Endothelial cell (in vitro differentiated cells): Measurements from ENCODE around the gene RAET1E. TPM values are rescaled to one million over a fixed set of nuclear protein-coding genes. Genes with fewer than 3 reads are reported as not detected.

ENCODE experiments used
- DNase-seq: peaks from one replicate; pipeline ENCODE4 v3.0.0; 2021; ENCODE audit warnings: low spot score
- H3K27ac Mint-ChIP-seq: one replicate; pipeline ENCODE4 v1.8.0; 2021; ENCODE audit warnings: mixed read lengths, inconsistent platforms; ENCODE audit not compliant: unreplicated experiment
- H3K27me3 Mint-ChIP-seq: one replicate; pipeline ENCODE4 v1.8.0; 2021; ENCODE audit warnings: mild to moderate bottlenecking, moderate library complexity, mixed read lengths, inconsistent platforms; ENCODE audit not compliant: unreplicated experiment
- H3K36me3 Mint-ChIP-seq: one replicate; pipeline ENCODE4 v1.8.0; 2021; ENCODE audit warnings: mild to moderate bottlenecking, low read depth, mixed read lengths, inconsistent platforms; ENCODE audit not compliant: unreplicated experiment
- H3K4me1 Mint-ChIP-seq: one replicate; pipeline ENCODE4 v1.8.0; 2021; ENCODE audit warnings: mild to moderate bottlenecking, mixed read lengths, inconsistent platforms; ENCODE audit not compliant: unreplicated experiment
- H3K4me3 Mint-ChIP-seq: one replicate; pipeline ENCODE4 v1.8.0; 2021; ENCODE audit warnings: mild to moderate bottlenecking, mixed read lengths, inconsistent platforms; ENCODE audit not compliant: unreplicated experiment
- H3K9me3 Mint-ChIP-seq: one replicate; pipeline ENCODE4 v1.8.0; 2021; ENCODE audit warnings: mixed read lengths, inconsistent platforms; ENCODE audit not compliant: unreplicated experiment
- total RNA-seq: library from RNA; stranded (reverse); fragmentation: NEBNext Ultra II Directional; extraction: Animal tissue kit (Norgen Biotek cat#: 25700); gene quantifications from one replicate; pipeline ENCODE4 v1.2.1, GENCODE V29; 2021; ENCODE audit not compliant: unreplicated experiment
- TF ChIP-seq, protein P1 (sequence below): fragments of 200-600 bp; sonication (generic); IDR thresholded peaks from one replicate; pipeline ENCODE4 v1.5.0; 2021; ENCODE audit warnings: antibody characterized with exemption; ENCODE audit not compliant: unreplicated experiment

The RAET1E gene
- total RNA-seq, 1 donor from 2014 or later: 0.28 TPM

DNA sequence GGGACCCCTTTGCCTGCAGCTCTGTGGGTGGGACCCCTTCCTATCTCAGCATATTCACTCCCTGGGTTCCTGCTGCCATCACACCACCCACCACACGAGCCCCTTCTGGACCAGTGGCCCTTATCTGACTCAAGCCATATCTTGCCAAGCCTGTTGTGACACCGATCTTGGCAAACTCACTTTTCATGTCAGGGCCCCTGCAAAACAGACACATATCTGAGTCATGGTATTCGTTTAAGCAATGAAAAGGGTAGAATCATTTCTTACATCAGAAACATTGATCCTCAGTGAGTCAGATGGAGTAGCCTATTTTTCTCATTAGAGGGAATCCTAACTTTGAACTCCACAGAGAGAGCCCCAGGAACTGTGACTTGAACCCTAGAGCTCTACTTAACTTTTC lies 10.6 kb downstream of the RAET1E start:
- no peak for DNase-seq
- Mint-ChIP-seq H3K4me3 (no peak overlapping the region), H3K27ac (peak overlapping the region; percentile 55), H3K36me3 (peaks cover 4% of the 10 kb centered on the region), H3K9me3 (no peaks in the 10 kb centered on the region), H3K4me1 (peaks cover 31% of the 10 kb centered on the region), H3K27me3 (peaks cover 11% of the 10 kb centered on the region)
- TF ChIP-seq, protein P1, sequence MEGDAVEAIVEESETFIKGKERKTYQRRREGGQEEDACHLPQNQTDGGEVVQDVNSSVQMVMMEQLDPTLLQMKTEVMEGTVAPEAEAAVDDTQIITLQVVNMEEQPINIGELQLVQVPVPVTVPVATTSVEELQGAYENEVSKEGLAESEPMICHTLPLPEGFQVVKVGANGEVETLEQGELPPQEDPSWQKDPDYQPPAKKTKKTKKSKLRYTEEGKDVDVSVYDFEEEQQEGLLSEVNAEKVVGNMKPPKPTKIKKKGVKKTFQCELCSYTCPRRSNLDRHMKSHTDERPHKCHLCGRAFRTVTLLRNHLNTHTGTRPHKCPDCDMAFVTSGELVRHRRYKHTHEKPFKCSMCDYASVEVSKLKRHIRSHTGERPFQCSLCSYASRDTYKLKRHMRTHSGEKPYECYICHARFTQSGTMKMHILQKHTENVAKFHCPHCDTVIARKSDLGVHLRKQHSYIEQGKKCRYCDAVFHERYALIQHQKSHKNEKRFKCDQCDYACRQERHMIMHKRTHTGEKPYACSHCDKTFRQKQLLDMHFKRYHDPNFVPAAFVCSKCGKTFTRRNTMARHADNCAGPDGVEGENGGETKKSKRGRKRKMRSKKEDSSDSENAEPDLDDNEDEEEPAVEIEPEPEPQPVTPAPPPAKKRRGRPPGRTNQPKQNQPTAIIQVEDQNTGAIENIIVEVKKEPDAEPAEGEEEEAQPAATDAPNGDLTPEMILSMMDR: no peak

DNA sequence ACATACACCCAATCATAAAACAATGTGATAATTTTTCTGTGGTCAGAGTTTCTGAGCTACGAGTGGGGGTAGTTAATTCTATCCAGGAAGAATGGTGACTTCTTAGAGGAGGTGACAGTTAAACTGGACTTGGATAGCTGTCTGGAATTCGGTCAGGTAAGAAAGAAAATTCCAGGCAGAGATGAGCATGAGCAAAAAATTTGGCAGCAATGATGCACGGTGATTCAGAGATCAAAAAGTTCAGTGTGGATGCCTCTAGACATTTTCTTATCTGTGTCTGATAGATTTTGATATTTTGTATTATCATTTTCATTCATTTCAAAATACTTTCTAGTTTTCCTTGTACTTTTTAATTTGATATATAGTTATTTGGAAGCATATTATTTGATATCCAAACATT lies 12.0 kb downstream of the RAET1E start:
- TF ChIP-seq, protein P1: no peak
- no peak for DNase-seq
- H3K4me1 Mint-ChIP-seq: peaks cover 27% of the 10 kb centered on the region
- H3K4me3 Mint-ChIP-seq: no peak overlapping the region
- peaks cover 4% of the 10 kb centered on the region for H3K36me3 Mint-ChIP-seq
- no peak overlapping the region for H3K27ac Mint-ChIP-seq
- peaks cover 11% of the 10 kb centered on the region for H3K27me3 Mint-ChIP-seq
- no peaks in the 10 kb centered on the region for H3K9me3 Mint-ChIP-seq

DNA sequence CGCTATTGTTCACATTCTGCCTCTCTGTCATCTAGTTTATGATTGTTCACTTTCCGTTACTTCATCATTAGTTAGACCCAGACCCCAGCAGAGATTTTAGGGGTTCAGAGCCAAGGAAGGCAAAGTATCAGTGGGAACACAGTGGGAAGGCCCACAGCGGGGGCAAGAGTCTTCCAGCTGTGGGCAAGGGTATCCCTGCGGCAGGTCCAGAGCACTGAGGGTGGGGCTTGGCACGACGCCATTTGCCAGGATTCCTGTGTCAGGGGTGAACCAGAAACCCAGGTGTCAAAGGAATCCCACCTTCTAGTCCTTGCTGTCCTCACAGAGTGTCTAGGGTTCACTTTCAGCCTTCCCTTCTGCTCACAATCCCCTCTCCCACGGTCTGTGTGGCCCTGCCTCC lies 13.3 kb downstream of the RAET1E start:
- Mint-ChIP-seq H3K36me3 (peaks cover 4% of the 10 kb centered on the region), H3K4me3 (no peak overlapping the region), H3K4me1 (peaks cover 15% of the 10 kb centered on the region), H3K27me3 (peaks cover 10% of the 10 kb centered on the region), H3K9me3 (no peaks in the 10 kb centered on the region), H3K27ac (no peak overlapping the region)
- DNase-seq: no peak
- TF ChIP-seq, protein P1: no peak

DNA sequence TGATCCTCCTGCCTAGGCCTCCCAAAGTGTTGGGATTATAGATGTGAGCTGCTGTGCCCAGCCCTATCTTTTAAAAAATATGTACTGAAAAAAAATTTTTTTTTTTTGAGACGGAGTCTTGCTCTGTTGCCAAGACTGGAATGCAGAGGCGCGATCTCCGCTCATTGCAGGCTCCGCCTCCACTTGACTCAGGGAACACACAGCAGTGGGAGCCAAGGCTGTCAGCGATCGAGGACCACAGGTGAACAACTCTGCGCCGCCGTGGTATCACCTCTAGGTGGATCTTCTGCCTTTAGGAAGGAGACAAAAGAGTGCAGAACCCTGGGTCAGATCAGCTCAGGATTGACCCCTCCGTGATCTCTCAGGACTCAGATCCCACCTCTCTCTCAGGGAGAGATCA lies 13.7 kb downstream of the RAET1E start:
- Mint-ChIP-seq H3K27ac (no peak overlapping the region), H3K4me3 (no peak overlapping the region), H3K4me1 (peaks cover 12% of the 10 kb centered on the region), H3K9me3 (no peaks in the 10 kb centered on the region), H3K36me3 (peaks cover 4% of the 10 kb centered on the region), H3K27me3 (peaks cover 10% of the 10 kb centered on the region)
- no peak for DNase-seq
- TF ChIP-seq, protein P1: no peak

DNA sequence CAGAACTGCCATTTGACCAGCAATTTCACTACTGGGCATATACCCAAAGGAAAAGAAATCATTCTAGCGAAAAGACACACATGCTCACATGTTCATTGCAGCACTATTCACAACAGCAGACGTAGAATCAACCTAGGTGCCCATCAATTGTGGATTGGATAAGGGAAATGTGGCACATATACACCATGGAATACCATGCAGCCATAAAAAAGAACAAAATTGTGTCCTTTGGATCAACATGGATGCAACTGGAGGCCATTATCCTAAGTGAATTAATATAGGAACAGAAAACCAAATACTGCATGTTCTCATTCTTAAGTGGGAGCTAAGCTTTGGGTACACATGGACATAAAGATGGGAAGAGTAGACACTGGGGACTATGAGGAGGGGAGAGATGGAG lies 16.1 kb downstream of the RAET1E start:
- no peak overlapping the region for H3K27ac Mint-ChIP-seq
- H3K4me3 Mint-ChIP-seq: no peak overlapping the region
- TF ChIP-seq, protein P1: no peak
- H3K9me3 Mint-ChIP-seq: no peaks in the 10 kb centered on the region
- peaks cover 4% of the 10 kb centered on the region for H3K27me3 Mint-ChIP-seq
- H3K36me3 Mint-ChIP-seq: no peaks in the 10 kb centered on the region
- DNase-seq: no peak
- peaks cover 7% of the 10 kb centered on the region for H3K4me1 Mint-ChIP-seq
